GM21786 (cell line): ENCODE results near the gene METTL1.
A peak's percentile ranks its signal among the peaks of the same experiment; 100 is the strongest.
"Not testable (repeated sequence)": the region's sequence is repeated elsewhere in the genome, so short reads cannot be mapped to it uniquely, and the experiment has no call there.

Experiments used
- ATAC-seq: cut with Tn5 transposase; IDR thresholded peaks from one replicate; pipeline ENCODE4 v1.9.1; 2021; ENCODE audit not compliant: unreplicated experiment

Gene METTL1

GRCh38 chr12:57771873-57772428 is at the start of gene METTL1:
Gene METTL1 (minus strand): TSS chr12:57772105. CDS start chr12:57772083, 22 bp downstream.
- ATAC-seq, result peak; percentile 81

- not testable (repeated sequence) for ATAC-seq
Observed at GRCh38 chr12:57821015-57821414, 49.1 kb upstream of the METTL1 start.

- ATAC-seq, result not testable (repeated sequence)
Observed at GRCh38 chr12:57820119-57820518, 48.2 kb upstream of the METTL1 start.

- ATAC-seq, result not testable (repeated sequence)
Observed at GRCh38 chr12:57817990-57818331, 46.1 kb upstream of the METTL1 start.

- ATAC-seq, result no peak
Observed at GRCh38 chr12:57817261-57817989, 45.5 kb upstream of the METTL1 start.

GRCh38 chr12:57816855-57817151 is 44.9 kb upstream of the METTL1 start:
- ATAC-seq, result no peak

GRCh38 chr12:57816001-57816854 is 44.3 kb upstream of the METTL1 start:
- ATAC-seq, result no peak

- ATAC-seq, result no peak
Observed at GRCh38 chr12:57815177-57816000, 43.5 kb upstream of the METTL1 start.

GRCh38 chr12:57813971-57814772 is 42.3 kb upstream of the METTL1 start:
- ATAC-seq, result no peak

GRCh38 chr12:57813111-57813970 is 41.4 kb upstream of the METTL1 start:
- no peak for ATAC-seq

GRCh38 chr12:57811028-57811755 is 39.3 kb upstream of the METTL1 start:
- no peak for ATAC-seq

- ATAC-seq, result no peak
Observed at GRCh38 chr12:57810450-57810849, 38.5 kb upstream of the METTL1 start.

GRCh38 chr12:57809425-57809824 is 37.5 kb upstream of the METTL1 start:
- ATAC-seq, result no peak

- no peak for ATAC-seq
Observed at GRCh38 chr12:57808351-57808750, 36.4 kb upstream of the METTL1 start.

GRCh38 chr12:57807285-57807684 is 35.4 kb upstream of the METTL1 start:
- ATAC-seq, result no peak

GRCh38 chr12:57806677-57807076 is 34.8 kb upstream of the METTL1 start:
- no peak for ATAC-seq

GRCh38 chr12:57803319-57803893 is 31.5 kb upstream of the METTL1 start:
- ATAC-seq, result no peak

GRCh38 chr12:57802607-57803006 is 30.7 kb upstream of the METTL1 start:
- no peak for ATAC-seq
